Activated T-helper 2 cell treated with anti-CD3 and anti-CD28 coated beads, Interferon-gamma antibody, Interleukin-2, Interleukin-4, amounts not matched to agents 10 μg/mL and 5 μg/mL and 100 μg/mL, durations not matched to agents 14 hours and 24 hours and 36 hours (primary cell): ENCODE data around the gene IZUMO3. TPM values are rescaled to one million over a fixed set of nuclear protein-coding genes. Genes with fewer than 3 reads are reported as not detected.
"Not testable (repeated sequence)": the region's sequence is repeated elsewhere in the genome, so short reads cannot be mapped to it uniquely, and the experiment has no call there.

Source experiments
- DNase-seq: peaks from one replicate; pipeline ENCODE4 v3.0.0; 2021; ENCODE audit warnings: low spot score
- H3K27ac Mint-ChIP-seq: one replicate; pipeline ENCODE4 v1.8.0; 2021; ENCODE audit warnings: mixed read lengths
- H3K27me3 Mint-ChIP-seq: one replicate; pipeline ENCODE4 v1.8.0; 2021; ENCODE audit warnings: low read depth, mixed read lengths
- H3K36me3 Mint-ChIP-seq: one replicate; pipeline ENCODE4 v1.8.0; 2021; ENCODE audit warnings: low read depth, mixed read lengths
- H3K4me1 Mint-ChIP-seq: one replicate; pipeline ENCODE4 v1.8.0; 2021; ENCODE audit warnings: low read depth, mixed read lengths
- H3K4me3 Mint-ChIP-seq: one replicate; pipeline ENCODE4 v1.8.0; 2021; ENCODE audit warnings: low read depth, mild to moderate bottlenecking, moderate library complexity, mixed read lengths
- H3K9me3 Mint-ChIP-seq: one replicate; pipeline ENCODE4 v1.8.0; 2021; ENCODE audit warnings: mixed read lengths
- intact Hi-C: fragments of 100-400 bp; cut with micrococcal nuclease; formaldehyde crosslinking; loops from one replicate; pipeline ENCODE4 v1.15.1; 2023
- total RNA-seq: library from RNA; stranded (reverse); gene quantifications from 2 replicates; pipeline ENCODE4 v1.2.3, GENCODE V29; 2022

The IZUMO3 gene, protein sequence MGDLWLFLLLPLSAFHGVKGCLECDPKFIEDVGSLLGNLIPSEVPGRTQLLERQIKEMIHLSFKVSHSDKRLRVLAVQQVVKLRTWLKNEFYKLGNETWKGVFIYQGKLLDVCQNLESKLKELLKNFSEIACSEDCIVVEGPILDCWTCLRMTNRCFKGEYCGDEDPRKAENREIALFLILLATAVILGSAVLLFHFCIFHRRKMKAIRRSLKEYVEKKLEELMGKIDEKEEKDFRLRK
- not detected in 2 replicates for total RNA-seq

DNA sequence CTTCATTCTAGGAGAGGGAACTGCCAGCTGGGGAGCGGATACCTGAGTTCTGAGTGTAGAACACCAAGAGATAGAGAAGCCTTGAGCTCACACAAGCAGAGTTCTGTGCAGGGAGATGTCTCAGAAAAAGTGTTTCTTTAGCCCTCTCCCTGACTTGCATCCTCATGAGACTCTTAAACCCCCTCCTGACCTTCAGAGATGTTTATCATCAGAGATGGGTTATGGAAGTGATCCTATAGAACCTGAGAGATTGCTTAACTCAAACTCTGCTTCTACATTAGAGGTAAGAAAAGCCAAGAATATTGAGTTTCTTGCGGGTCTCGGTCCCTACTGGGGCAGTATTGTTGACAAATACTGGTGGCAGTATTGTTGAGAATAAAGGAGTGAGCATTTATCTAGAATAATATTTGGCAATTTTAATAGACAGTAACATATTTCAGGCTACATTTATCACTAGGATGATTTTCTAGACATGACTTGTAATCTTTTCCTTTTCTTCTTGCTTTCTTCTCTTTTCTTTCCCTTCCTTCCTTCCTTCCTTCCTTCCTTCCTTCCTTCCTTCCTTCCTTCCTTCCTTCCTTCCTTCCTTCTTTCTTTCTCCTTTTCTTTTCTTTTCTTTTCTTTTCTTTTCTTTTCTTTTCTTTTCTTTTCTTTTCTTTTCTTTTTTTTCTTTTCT is at the start of gene IZUMO3:
Gene IZUMO3, minus strand, starts transcription at position 51 of the 676 bp plus-strand sequence. CDS start 248 bp downstream, outside the sequence.
- no peaks in the 10 kb centered on the region for H3K27me3 Mint-ChIP-seq
- no peak within 1 kb of the TSS for H3K4me3 Mint-ChIP-seq
- H3K36me3 Mint-ChIP-seq, result no peaks in the 10 kb centered on the region
- H3K9me3 Mint-ChIP-seq, result peaks cover 73% of the 10 kb centered on the region
- intact Hi-C loops, result no loop called here
- H3K4me1 Mint-ChIP-seq, result no peaks in the 10 kb centered on the region
- DNase-seq, result no peak
- H3K27ac Mint-ChIP-seq, result no peak within 1 kb of the TSS

DNA sequence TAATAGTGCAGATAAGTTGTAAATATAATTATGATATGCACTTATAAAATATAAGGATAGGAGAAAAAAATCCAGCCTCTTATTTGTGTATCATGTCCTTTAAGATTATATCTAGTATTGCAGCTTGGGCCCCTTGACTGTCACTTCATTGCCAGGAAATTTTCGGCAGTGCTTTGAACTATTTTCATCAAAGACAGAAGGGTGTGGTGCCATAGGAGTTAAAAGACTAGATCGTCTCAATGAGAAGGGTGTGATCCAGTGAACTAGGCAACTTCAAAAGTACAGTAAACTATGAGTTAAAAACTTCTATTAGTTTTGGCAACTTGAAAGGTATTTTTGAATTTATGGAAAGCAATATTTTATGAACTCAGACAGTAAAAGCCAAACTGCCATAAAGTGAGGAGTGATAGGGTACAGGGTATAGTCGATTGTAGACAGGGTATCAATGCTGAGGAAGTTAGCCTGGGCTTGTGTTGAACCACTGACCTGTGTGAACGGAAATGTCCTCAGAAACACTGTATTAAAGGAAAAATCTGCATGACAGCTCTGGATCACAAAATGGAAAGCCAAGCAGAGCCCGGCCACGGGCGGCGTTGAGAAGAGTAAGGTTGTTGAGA is 48.6 kb upstream of the IZUMO3 start:
- H3K27ac Mint-ChIP-seq, result no peak overlapping the region
- no peaks in the 10 kb centered on the region for H3K27me3 Mint-ChIP-seq
- H3K9me3 Mint-ChIP-seq, result peaks cover 44% of the 10 kb centered on the region
- DNase-seq, result no peak
- H3K4me1 Mint-ChIP-seq, result no peaks in the 10 kb centered on the region
- H3K36me3 Mint-ChIP-seq, result no peaks in the 10 kb centered on the region
- intact Hi-C loops, result no loop called here
- no peak overlapping the region for H3K4me3 Mint-ChIP-seq

GRCh38 chr9:24590432-24590831 is 44.7 kb upstream of the IZUMO3 start:
- H3K4me1 Mint-ChIP-seq, result no peaks in the 10 kb centered on the region
- H3K27me3 Mint-ChIP-seq, result no peaks in the 10 kb centered on the region
- no peak for DNase-seq
- H3K36me3 Mint-ChIP-seq, result no peaks in the 10 kb centered on the region
- intact Hi-C loops, result no loop called here
- H3K9me3 Mint-ChIP-seq, result peaks cover 35% of the 10 kb centered on the region
- no peak overlapping the region for H3K27ac Mint-ChIP-seq
- H3K4me3 Mint-ChIP-seq, result no peak overlapping the region

GRCh38 chr9:24587883-24588282 is 42.2 kb upstream of the IZUMO3 start:
- Mint-ChIP-seq H3K4me1 (no peaks in the 10 kb centered on the region), H3K27ac (no peak overlapping the region), H3K27me3 (no peaks in the 10 kb centered on the region), H3K36me3 (no peaks in the 10 kb centered on the region), H3K9me3 (peaks cover 31% of the 10 kb centered on the region), H3K4me3 (no peak overlapping the region)
- intact Hi-C loops, result no loop called here
- DNase-seq, result no peak

GRCh38 chr9:24582146-24583126 is 36.7 kb upstream of the IZUMO3 start:
- intact Hi-C loops, result no loop called here
- Mint-ChIP-seq H3K36me3 (no peaks in the 10 kb centered on the region), H3K4me3 (no peak overlapping the region), H3K4me1 (no peaks in the 10 kb centered on the region), H3K27ac (no peak overlapping the region), H3K27me3 (no peaks in the 10 kb centered on the region), H3K9me3 (peaks cover 28% of the 10 kb centered on the region)
- no peak for DNase-seq

DNA sequence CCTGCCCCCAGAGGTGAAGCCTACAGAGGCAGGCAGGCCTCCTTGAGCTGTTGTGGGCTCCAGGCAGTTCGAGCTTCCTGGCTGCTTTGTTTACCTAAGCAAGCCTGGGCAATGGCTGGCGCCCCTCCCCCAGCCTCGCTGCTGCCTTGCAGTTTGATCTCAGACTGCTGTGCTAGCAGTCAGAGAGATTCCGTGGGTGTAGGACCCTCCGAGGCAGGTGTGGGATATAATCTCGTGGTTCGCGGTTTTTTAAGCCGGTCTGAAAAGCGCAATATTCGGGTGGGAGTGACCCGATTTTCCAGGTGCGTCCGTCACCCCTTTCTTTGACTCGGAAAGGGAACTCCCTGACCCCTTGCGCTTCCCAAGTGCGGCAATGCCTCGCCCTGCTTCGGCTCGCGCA is 34.3 kb upstream of the IZUMO3 start:
- peaks cover 14% of the 10 kb centered on the region for H3K9me3 Mint-ChIP-seq
- DNase-seq, H3K4me3 Mint-ChIP-seq, H3K27ac Mint-ChIP-seq, H3K27me3 Mint-ChIP-seq, H3K4me1 Mint-ChIP-seq, intact Hi-C loops, H3K36me3 Mint-ChIP-seq: not testable (repeated sequence)

GRCh38 chr9:24572406-24572805 is 26.7 kb upstream of the IZUMO3 start:
- no peaks in the 10 kb centered on the region for H3K4me1 Mint-ChIP-seq
- H3K9me3 Mint-ChIP-seq, result peaks cover 33% of the 10 kb centered on the region
- H3K27ac Mint-ChIP-seq, result no peak overlapping the region
- H3K36me3 Mint-ChIP-seq, result no peaks in the 10 kb centered on the region
- no peaks in the 10 kb centered on the region for H3K27me3 Mint-ChIP-seq
- no peak for DNase-seq
- intact Hi-C loops, result no loop called here
- H3K4me3 Mint-ChIP-seq, result no peak overlapping the region

- Mint-ChIP-seq H3K36me3 (no peaks in the 10 kb centered on the region), H3K27me3 (no peaks in the 10 kb centered on the region), H3K4me1 (no peaks in the 10 kb centered on the region), H3K27ac (no peak overlapping the region), H3K4me3 (no peak overlapping the region), H3K9me3 (peaks cover 59% of the 10 kb centered on the region)
- DNase-seq, result no peak
- intact Hi-C loops, result no loop called here
These were observed 16.3 kb upstream of the IZUMO3 start for GRCh38 chr9:24561957-24562356.

DNA sequence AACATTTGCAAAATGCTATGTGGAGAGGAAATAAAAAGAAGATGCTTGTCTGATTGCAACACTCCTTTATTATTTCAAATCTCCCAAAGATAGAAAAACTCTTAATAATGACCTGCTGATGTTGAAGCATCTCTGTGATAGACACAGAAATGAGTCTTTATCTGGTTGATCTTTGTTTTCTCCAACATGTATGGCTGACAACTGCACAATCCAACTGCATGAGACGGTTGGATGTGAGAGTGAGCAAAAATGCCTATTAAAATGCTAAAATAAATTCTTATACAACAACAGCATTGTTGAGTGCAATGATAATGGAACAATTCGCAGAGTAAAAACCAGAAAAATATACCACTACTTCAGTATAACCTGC is 7.5 kb upstream of the IZUMO3 start:
- H3K27me3 Mint-ChIP-seq, result no peaks in the 10 kb centered on the region
- no peaks in the 10 kb centered on the region for H3K4me1 Mint-ChIP-seq
- DNase-seq, result no peak
- no peak overlapping the region for H3K4me3 Mint-ChIP-seq
- no peak overlapping the region for H3K27ac Mint-ChIP-seq
- peaks cover 41% of the 10 kb centered on the region for H3K9me3 Mint-ChIP-seq
- no peaks in the 10 kb centered on the region for H3K36me3 Mint-ChIP-seq
- intact Hi-C loops, result no loop called here

- no peak for DNase-seq
- Mint-ChIP-seq H3K27me3 (no peaks in the 10 kb centered on the region), H3K4me1 (no peaks in the 10 kb centered on the region), H3K9me3 (peaks cover 41% of the 10 kb centered on the region), H3K36me3 (no peaks in the 10 kb centered on the region), H3K4me3 (no peak overlapping the region), H3K27ac (no peak overlapping the region)
- intact Hi-C loops, result no loop called here
These were observed 7.0 kb upstream of the IZUMO3 start for GRCh38 chr9:24552526-24553182.

GRCh38 chr9:24545285-24545684 is 412 bp downstream of the IZUMO3 start:
- Mint-ChIP-seq H3K4me3 (no peak overlapping the region), H3K36me3 (no peaks in the 10 kb centered on the region), H3K4me1 (no peaks in the 10 kb centered on the region), H3K27me3 (no peaks in the 10 kb centered on the region), H3K9me3 (peaks cover 71% of the 10 kb centered on the region), H3K27ac (no peak overlapping the region)
- DNase-seq, result no peak
- intact Hi-C loops, result no loop called here

GRCh38 chr9:24518545-24518944 is 27.2 kb downstream of the IZUMO3 start:
- DNase-seq, result no peak
- intact Hi-C loops, result no loop called here
- Mint-ChIP-seq H3K9me3 (peaks cover 52% of the 10 kb centered on the region), H3K36me3 (no peaks in the 10 kb centered on the region), H3K4me1 (no peaks in the 10 kb centered on the region), H3K27me3 (no peaks in the 10 kb centered on the region), H3K27ac (no peak overlapping the region), H3K4me3 (no peak overlapping the region)
